Measurements from ENCODE around the gene PEX12.

DNA sequence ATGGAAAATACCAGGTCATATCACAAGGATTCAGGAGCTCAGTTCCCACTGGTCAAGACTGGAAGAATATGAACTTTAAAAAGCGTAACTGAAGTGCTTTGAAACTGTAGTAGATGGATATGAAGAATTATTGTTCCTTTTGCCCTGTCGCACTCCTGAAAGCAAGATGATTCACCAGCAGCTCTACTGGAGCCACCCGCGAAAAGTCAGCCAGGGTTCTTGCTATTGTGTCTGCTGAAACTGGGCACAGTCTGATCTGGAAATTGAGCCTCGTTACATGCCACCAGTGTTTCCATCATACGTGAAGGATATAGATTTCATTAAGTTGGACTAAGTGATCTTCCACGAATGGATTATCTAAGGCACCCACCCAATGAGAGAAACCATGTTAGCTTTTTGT is 25.3 kb upstream of the PEX12 start:
- TF ChIP-seq CTCF (IDR thresholded peaks at IDR 0.05) = no peak
- TF ChIP-seq POLR2A (IDR thresholded peaks at IDR 0.05) = no peak
